Natural killer cell (primary cell): ENCODE measurements around the gene OVCH1. TPM values are rescaled to one million over a fixed set of nuclear protein-coding genes. Genes with fewer than 3 reads are reported as not detected.
A peak's percentile ranks its signal among the peaks of the same experiment; 100 is the strongest.

Source experiments
- ATAC-seq, 3 donors: fragments of 150-1000 bp in 2 of 3; fragments of 200-7000 bp in 1 of 3; cut with Tn5 transposase; 1 replicate in 1 of 3; 2 replicates in 2 of 3; pipeline ENCODE4 v1.10.0; 2021; ENCODE audit warnings: mild to moderate bottlenecking in 2 of 3, moderate library complexity in 2 of 3
- DNase-seq, 2 donors: peaks; one replicate each; pipeline versions ENCODE4 v3.0.0 to v3.0.0-alpha.2; 2013 to 2021; ENCODE audit warnings: mixed read lengths in 1 of 2
- H3K27ac ChIP-seq: one replicate; pipeline ENCODE4 v1.5.1; 2013; ENCODE audit warnings: mild to moderate bottlenecking, low read length
- H3K27me3 ChIP-seq: one replicate; pipeline ENCODE4 v1.6.1; 2013; ENCODE audit warnings: low read length; ENCODE audit not compliant: control insufficient read depth, insufficient read depth
- H3K36me3 ChIP-seq: one replicate; pipeline ENCODE4 v1.6.1; 2013; ENCODE audit warnings: low read length; ENCODE audit not compliant: control insufficient read depth, insufficient read depth
- H3K4me1 ChIP-seq: one replicate; pipeline ENCODE4 v1.6.1; 2013; ENCODE audit warnings: low read length; ENCODE audit not compliant: control insufficient read depth, insufficient read depth
- H3K4me3 ChIP-seq: one replicate; pipeline ENCODE4 v1.5.1; 2013; ENCODE audit warnings: low read length
- H3K9me3 ChIP-seq: one replicate; pipeline ENCODE4 v1.6.1; 2013; ENCODE audit warnings: low read length; ENCODE audit not compliant: control insufficient read depth, insufficient read depth
- H3K27ac Mint-ChIP-seq, 2 donors: one replicate each; pipeline ENCODE4 v1.8.0; 2022; ENCODE audit warnings: mild to moderate bottlenecking in 2 of 2, mixed read lengths in 2 of 2, moderate library complexity in 1 of 2
- H3K27me3 Mint-ChIP-seq, 2 donors: one replicate each; pipeline ENCODE4 v1.8.0; 2022; ENCODE audit warnings: low read depth in 2 of 2, mixed read lengths in 2 of 2
- H3K36me3 Mint-ChIP-seq: one replicate; pipeline ENCODE4 v1.8.0; 2022; ENCODE audit warnings: mixed read lengths
- H3K4me1 Mint-ChIP-seq, 2 donors: one replicate each; pipeline ENCODE4 v1.8.0; 2022; ENCODE audit warnings: mixed read lengths in 2 of 2
- H3K4me3 Mint-ChIP-seq: one replicate; pipeline ENCODE4 v1.8.0; 2022; ENCODE audit warnings: mild to moderate bottlenecking, moderate library complexity, mixed read lengths
- H3K9me3 Mint-ChIP-seq, 2 donors: one replicate each; pipeline ENCODE4 v1.8.0; 2022; ENCODE audit warnings: mixed read lengths in 2 of 2
- WGBS: methylation state at CpG from one replicate; pipeline ENCODE4 v1.1.7; 2013; ENCODE audit warnings: missing lambda C conversion rate; ENCODE audit not compliant: insufficient coverage; 5-methylcytosine and 5-hydroxymethylcytosine counted together
- intact Hi-C: fragments of 100-400 bp; cut with micrococcal nuclease; formaldehyde crosslinking; loops from one replicate; pipeline ENCODE4 v1.14.2; 2022
- total RNA-seq, 4 donors: library from RNA; stranded (reverse); fragments of 120-200 nt in 1 of 4; gene quantifications; one replicate each; pipeline versions ENCODE4 v1.2.3 to v1.2.4, GENCODE V29; 2013 to 2022
- TF ChIP-seq, protein P1 (sequence below): fragments of 200-600 bp; IDR thresholded peaks from one replicate; pipeline ENCODE4 v1.8.0; 2022; ENCODE audit warnings: antibody characterized with exemption

Gene OVCH1
- total RNA-seq, 3 donors from 2014 or later (not counting 1 experiment from before 2014, with no cell fraction given), result not detected

DNA sequence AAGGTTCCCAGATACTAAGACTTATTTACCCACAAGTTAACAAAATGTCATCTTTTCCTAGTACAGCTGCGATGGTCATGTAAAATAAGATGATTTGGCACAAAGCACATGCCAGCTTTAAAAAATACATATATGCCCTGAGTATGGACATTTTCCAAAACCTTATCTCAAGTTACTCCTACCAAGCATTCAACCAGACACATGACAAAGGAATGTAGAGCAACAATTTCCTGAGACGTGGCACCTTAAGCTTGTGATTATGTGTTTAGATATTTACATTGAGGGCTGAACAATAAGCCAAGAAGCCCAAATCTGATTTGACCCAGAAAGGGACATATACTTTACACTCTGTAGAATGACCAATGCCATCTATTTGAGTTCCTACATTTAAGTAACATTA is 24.5 kb upstream of the OVCH1 start:
- Mint-ChIP-seq H3K27ac (no peak overlapping the region), H3K9me3 (no peaks in the 10 kb centered on the region), H3K36me3 (no peaks in the 10 kb centered on the region), H3K27me3 (peaks cover 4 to 17% of the 10 kb centered on the region in 2 donors), H3K4me3 (no peak overlapping the region), H3K4me1 (no peaks in the 10 kb centered on the region)
- no peaks in the 10 kb centered on the region for H3K9me3 ChIP-seq
- 86% methylated on average over 1 of the region's 2 CpGs for WGBS
- intact Hi-C loops, result no loop called here
- DNase-seq, result no peak
- no peak overlapping the region for H3K4me3 ChIP-seq
- H3K27ac ChIP-seq, result no peak overlapping the region
- H3K27me3 ChIP-seq, result no peaks in the 10 kb centered on the region
- H3K4me1 ChIP-seq, result no peaks in the 10 kb centered on the region
- TF ChIP-seq, protein P1, sequence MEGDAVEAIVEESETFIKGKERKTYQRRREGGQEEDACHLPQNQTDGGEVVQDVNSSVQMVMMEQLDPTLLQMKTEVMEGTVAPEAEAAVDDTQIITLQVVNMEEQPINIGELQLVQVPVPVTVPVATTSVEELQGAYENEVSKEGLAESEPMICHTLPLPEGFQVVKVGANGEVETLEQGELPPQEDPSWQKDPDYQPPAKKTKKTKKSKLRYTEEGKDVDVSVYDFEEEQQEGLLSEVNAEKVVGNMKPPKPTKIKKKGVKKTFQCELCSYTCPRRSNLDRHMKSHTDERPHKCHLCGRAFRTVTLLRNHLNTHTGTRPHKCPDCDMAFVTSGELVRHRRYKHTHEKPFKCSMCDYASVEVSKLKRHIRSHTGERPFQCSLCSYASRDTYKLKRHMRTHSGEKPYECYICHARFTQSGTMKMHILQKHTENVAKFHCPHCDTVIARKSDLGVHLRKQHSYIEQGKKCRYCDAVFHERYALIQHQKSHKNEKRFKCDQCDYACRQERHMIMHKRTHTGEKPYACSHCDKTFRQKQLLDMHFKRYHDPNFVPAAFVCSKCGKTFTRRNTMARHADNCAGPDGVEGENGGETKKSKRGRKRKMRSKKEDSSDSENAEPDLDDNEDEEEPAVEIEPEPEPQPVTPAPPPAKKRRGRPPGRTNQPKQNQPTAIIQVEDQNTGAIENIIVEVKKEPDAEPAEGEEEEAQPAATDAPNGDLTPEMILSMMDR, result no peak
- H3K36me3 ChIP-seq, result no peaks in the 10 kb centered on the region
- no peak for ATAC-seq

DNA sequence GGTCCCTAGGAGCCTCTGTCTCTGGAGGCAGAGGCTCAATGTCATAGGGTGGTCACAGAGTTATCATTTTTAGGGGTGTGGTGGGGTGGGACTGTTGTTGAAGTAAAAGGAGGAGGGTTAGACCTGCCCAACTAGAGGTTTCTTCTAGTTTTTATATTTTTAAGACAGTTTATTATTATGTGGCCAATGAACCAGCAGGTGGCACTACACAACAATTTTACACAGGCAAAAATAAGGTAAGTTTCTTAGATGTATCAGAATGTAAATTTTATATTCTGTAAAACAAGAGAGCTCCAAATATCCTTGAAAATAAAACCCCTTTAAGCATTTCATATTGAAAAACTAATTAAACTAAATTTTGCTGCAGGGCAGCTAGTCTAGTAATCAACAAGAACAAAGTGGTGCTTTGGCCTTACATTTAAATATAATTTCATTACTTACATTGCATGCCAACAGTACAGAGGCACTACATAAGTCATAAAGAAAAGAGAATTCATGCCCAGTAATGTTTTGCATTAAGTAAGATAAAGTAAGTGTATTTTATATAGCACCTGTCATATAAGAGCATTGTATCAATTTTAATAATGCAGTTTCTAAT is 22.2 kb upstream of the OVCH1 start:
- Histone ChIP-seq H3K4me1 (no peaks in the 10 kb centered on the region), H3K27ac (no peak overlapping the region), H3K9me3 (no peaks in the 10 kb centered on the region), H3K4me3 (no peak overlapping the region), H3K36me3 (no peaks in the 10 kb centered on the region), H3K27me3 (no peaks in the 10 kb centered on the region)
- H3K4me1 Mint-ChIP-seq, result no peaks in the 10 kb centered on the region
- no peaks in the 10 kb centered on the region for H3K36me3 Mint-ChIP-seq
- intact Hi-C loops, result loop anchor here (1.0 kb wide), 2 partner anchors 1288 to 1325 kb away; no protein-coding TSS in a partner anchor
- no peak overlapping the region for H3K4me3 Mint-ChIP-seq
- ATAC-seq, result no peak
- DNase-seq, result peak in 1 of 2 donors; percentile 63
- H3K9me3 Mint-ChIP-seq, result no peaks in the 10 kb centered on the region
- peaks cover 4 to 25% of the 10 kb centered on the region in 2 donors for H3K27me3 Mint-ChIP-seq
- TF ChIP-seq, protein P1, result peak; percentile 46
- H3K27ac Mint-ChIP-seq, result no peak overlapping the region

DNA sequence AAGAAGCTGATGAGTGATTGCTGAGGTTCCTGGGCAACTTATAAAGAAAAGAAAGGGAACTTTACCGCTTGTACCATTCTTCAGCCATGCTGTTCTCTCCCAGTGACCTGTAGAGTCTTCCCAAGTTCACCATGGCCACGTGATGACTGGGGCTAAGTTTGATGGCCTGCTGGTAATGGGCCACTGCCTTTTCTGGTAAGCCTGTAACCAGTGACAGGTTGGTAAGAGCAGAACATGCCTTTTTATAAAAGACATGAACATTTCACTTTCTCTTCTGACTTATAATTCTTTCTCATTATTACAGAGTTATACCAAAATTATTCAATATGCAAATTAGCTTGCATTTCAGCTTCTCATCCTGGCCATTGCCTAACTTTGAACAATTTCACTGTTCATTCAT is 20.9 kb upstream of the OVCH1 start:
- ATAC-seq, result no peak
- intact Hi-C loops, result no loop called here
- 70% methylated on average over 2 of the region's 2 CpGs for WGBS
- H3K36me3 ChIP-seq, result no peaks in the 10 kb centered on the region
- Mint-ChIP-seq H3K4me1 (no peaks in the 10 kb centered on the region), H3K36me3 (no peaks in the 10 kb centered on the region), H3K4me3 (no peak overlapping the region), H3K27me3 (peaks cover 7 to 24% of the 10 kb centered on the region in 2 donors), H3K27ac (no peak overlapping the region), H3K9me3 (no peaks in the 10 kb centered on the region)
- no peaks in the 10 kb centered on the region for H3K27me3 ChIP-seq
- TF ChIP-seq, protein P1, result no peak
- no peak overlapping the region for H3K27ac ChIP-seq
- DNase-seq, result no peak
- no peaks in the 10 kb centered on the region for H3K9me3 ChIP-seq
- no peaks in the 10 kb centered on the region for H3K4me1 ChIP-seq
- no peak overlapping the region for H3K4me3 ChIP-seq

DNA sequence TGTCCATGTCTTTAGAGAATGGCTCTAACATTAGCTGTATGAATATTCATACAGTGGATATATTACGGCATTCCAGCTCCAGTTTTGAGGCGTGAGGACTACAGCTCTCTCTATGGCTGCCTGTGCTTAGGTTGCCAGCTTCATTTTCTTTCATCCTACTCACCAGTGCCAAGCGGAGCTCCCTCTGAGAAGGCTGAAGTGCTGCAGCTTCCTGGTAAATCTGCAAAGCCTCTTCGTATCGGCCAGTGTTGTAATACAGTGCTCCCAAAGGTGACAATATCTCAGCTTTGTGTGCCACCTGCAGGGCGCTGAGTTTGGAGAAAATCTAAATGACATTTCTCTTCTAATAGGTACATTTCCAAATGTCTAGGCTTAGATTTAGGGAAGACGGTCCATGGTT is 19.8 kb upstream of the OVCH1 start:
- intact Hi-C loops, result no loop called here
- 85% methylated on average over 7 of the region's 7 CpGs for WGBS
- H3K4me1 Mint-ChIP-seq, result no peaks in the 10 kb centered on the region

More for the DNA sequence above, 19.8 kb upstream of the OVCH1 start:
- Mint-ChIP-seq H3K9me3 (no peaks in the 10 kb centered on the region), H3K27ac (no peak overlapping the region), H3K4me3 (no peak overlapping the region), H3K27me3 (peaks cover 7 to 16% of the 10 kb centered on the region in 2 donors), H3K36me3 (no peaks in the 10 kb centered on the region)
- ATAC-seq (no peak), DNase-seq (no peak)
- no peak overlapping the region for H3K27ac ChIP-seq
- H3K9me3 ChIP-seq, result no peaks in the 10 kb centered on the region
- H3K4me1 ChIP-seq, result no peaks in the 10 kb centered on the region
- H3K36me3 ChIP-seq, result no peaks in the 10 kb centered on the region
- TF ChIP-seq, protein P1, result no peak
- no peaks in the 10 kb centered on the region for H3K27me3 ChIP-seq
- H3K4me3 ChIP-seq, result no peak overlapping the region
